Activated naive CD4-positive, alpha-beta T cell treated with anti-CD3 and anti-CD28 coated beads for 36 hours (primary cell): ENCODE measurements around the gene RASA3. TPM values are rescaled to one million over a fixed set of nuclear protein-coding genes. Genes with fewer than 3 reads are reported as not detected.
"Not testable (repeated sequence)": the region's sequence is repeated elsewhere in the genome, so short reads cannot be mapped to it uniquely, and the experiment has no call there.

Experiments used
- CTCF ChIA-PET: fragments of 350-600 bp; sonication (Branson Sonifier 250); formaldehyde crosslinking; loops from one replicate; lab custom pipeline; 2021; ENCODE audit warnings: antibody characterized with exemption; lab: Charles Lee
- DNase-seq: peaks from one replicate; pipeline ENCODE4 v3.0.0-alpha.2; 2020
- H3K27ac Mint-ChIP-seq: one replicate; pipeline ENCODE4 v1.8.0; 2021; ENCODE audit warnings: mild to moderate bottlenecking, mixed read lengths
- H3K27me3 Mint-ChIP-seq: one replicate; pipeline ENCODE4 v1.8.0; 2021; ENCODE audit warnings: low read depth, mixed read lengths
- H3K36me3 Mint-ChIP-seq: one replicate; pipeline ENCODE4 v1.8.0; 2021; ENCODE audit warnings: low read depth, mixed read lengths
- H3K4me1 Mint-ChIP-seq: one replicate; pipeline ENCODE4 v1.8.0; 2021; ENCODE audit warnings: low read depth, mixed read lengths
- H3K4me3 Mint-ChIP-seq: one replicate; pipeline ENCODE4 v1.8.0; 2021; ENCODE audit warnings: mild to moderate bottlenecking, moderate library complexity, mixed read lengths
- H3K9me3 Mint-ChIP-seq: one replicate; pipeline ENCODE4 v1.8.0; 2021; ENCODE audit warnings: mixed read lengths
- intact Hi-C: fragments of 100-400 bp; cut with micrococcal nuclease; formaldehyde crosslinking; loops from one replicate; pipeline ENCODE4 v1.15.1; 2023
- total RNA-seq, 2 experiments: library from RNA; stranded (reverse); gene quantifications; one replicate each; pipeline ENCODE4 v1.2.3, GENCODE V29; 2021

The RASA3 gene
- total RNA-seq, 2 experiments from 2014 or later = 48.3 to 48.8 TPM

DNA sequence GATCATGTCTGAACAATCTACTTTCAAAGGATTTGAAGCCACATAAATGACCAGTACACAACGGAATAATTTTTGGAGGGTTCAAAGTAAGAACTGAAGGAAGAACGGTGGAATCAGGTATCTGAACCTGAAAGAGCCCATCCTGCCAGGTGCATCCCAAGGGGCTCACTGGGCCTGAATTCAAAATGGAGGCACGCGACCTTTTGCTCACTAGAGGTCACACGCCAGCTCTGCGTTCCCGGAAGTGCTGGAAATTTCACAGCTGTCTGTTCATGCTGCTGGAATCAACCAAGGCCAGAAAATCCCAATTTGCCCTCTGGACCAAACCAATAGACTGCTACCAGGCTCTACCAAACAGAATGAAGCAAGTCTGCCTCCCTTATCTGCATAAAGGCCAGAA, 4.2 kb upstream of the RASA3 start:
- peak overlapping the region; percentile 39 for H3K27ac Mint-ChIP-seq
- H3K4me3 Mint-ChIP-seq = no peak overlapping the region
- no peak for DNase-seq
- no peaks in the 10 kb centered on the region for H3K9me3 Mint-ChIP-seq
- CTCF ChIA-PET = no interaction called here
- intact Hi-C loops = no loop called here
- no peaks in the 10 kb centered on the region for H3K27me3 Mint-ChIP-seq
- peaks cover 4% of the 10 kb centered on the region for H3K36me3 Mint-ChIP-seq
- H3K4me1 Mint-ChIP-seq = peaks cover 8% of the 10 kb centered on the region

- no peak for DNase-seq
- H3K27me3 Mint-ChIP-seq = no peaks in the 10 kb centered on the region
- peaks cover 8% of the 10 kb centered on the region for H3K4me1 Mint-ChIP-seq
- no peak overlapping the region for H3K4me3 Mint-ChIP-seq
- CTCF ChIA-PET = interaction anchor here (2.3 kb wide), 1 partner anchor 90 kb away, joined by 5 read pairs; no protein-coding TSS in a partner anchor
- H3K36me3 Mint-ChIP-seq = peaks cover 12% of the 10 kb centered on the region
- H3K27ac Mint-ChIP-seq = no peak overlapping the region
- intact Hi-C loops = no loop called here
- H3K9me3 Mint-ChIP-seq = no peaks in the 10 kb centered on the region
Measured at GRCh38 chr13:114135731-114136171, 3.3 kb upstream of the RASA3 start.

- intact Hi-C loops = no loop called here
- DNase-seq = no peak
- Mint-ChIP-seq H3K27ac (no peak overlapping the region), H3K27me3 (no peaks in the 10 kb centered on the region), H3K4me1 (peaks cover 8% of the 10 kb centered on the region), H3K36me3 (peaks cover 13% of the 10 kb centered on the region), H3K9me3 (no peaks in the 10 kb centered on the region), H3K4me3 (no peak overlapping the region)
- CTCF ChIA-PET = interaction anchor here (1.2 to 2.3 kb wide), 2 partner anchors 33 to 91 kb away, joined by 3 to 5 read pairs; no protein-coding TSS in a partner anchor
Measured at GRCh38 chr13:114134944-114135610, 2.7 kb upstream of the RASA3 start.

GRCh38 chr13:114134111-114134943, 1.9 kb upstream of the RASA3 start:
- Mint-ChIP-seq H3K27ac (peak overlapping the region; percentile 16), H3K9me3 (no peaks in the 10 kb centered on the region), H3K4me1 (peaks cover 13% of the 10 kb centered on the region), H3K27me3 (no peaks in the 10 kb centered on the region), H3K4me3 (peak overlapping the region; percentile 62), H3K36me3 (peaks cover 16% of the 10 kb centered on the region)
- CTCF ChIA-PET = interaction anchor here (1.2 to 2.3 kb wide), 2 partner anchors 34 to 92 kb away, joined by 3 to 5 read pairs; no protein-coding TSS in a partner anchor
- intact Hi-C loops = no loop called here
- no peak for DNase-seq

DNA sequence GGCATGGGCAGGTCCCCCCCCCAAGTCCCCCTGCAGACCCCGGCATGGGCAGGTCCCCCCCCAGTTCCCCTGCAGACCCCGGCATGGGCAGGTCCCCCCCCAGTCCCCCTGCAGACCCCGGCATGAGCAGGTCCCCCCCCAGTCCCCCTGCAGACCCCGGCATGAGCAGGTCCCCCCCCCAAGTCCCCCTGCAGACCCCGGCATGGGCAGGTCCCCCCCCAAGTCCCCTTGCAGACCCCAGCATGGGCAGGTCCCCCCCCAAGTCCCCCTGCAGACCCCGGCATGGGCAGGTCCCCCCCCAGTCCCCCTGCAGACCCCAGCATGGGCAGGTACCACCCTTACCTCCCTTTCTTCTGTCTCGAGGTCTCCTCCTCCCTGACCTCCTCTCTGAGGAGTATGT, 1.1 kb upstream of the RASA3 start:
- H3K27me3 Mint-ChIP-seq, DNase-seq, H3K9me3 Mint-ChIP-seq, intact Hi-C loops: not testable (repeated sequence)
- Mint-ChIP-seq H3K36me3 (peaks cover 17% of the 10 kb centered on the region), H3K27ac (peak overlapping the region; percentile 16), H3K4me3 (peak overlapping the region; percentile 62), H3K4me1 (peaks cover 19% of the 10 kb centered on the region)
- CTCF ChIA-PET = interaction anchor here (2.3 kb wide), 1 partner anchor 92 kb away, joined by 5 read pairs; no protein-coding TSS in a partner anchor

DNA sequence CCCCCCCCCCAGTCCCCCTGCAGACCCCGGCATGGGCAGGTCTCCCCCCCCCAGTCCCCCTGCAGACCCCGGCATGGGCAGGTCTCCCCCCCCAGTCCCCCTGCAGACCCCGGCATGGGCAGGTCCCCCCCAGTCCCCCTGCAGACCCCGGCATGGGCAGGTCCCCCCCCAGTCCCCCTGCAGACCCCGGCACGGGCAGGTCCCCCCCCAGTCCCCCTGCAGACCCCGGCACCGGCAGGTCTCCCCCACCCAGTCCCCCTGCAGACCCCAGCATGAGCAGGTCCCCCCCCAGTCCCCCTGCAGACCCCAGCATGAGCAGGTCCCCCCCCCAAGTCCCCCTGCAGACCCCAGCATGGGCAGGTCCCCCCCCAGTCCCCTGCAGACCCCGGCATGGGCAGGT, 703 bp upstream of the RASA3 start:
- H3K4me3 Mint-ChIP-seq, intact Hi-C loops, DNase-seq, H3K27ac Mint-ChIP-seq, H3K27me3 Mint-ChIP-seq, H3K9me3 Mint-ChIP-seq, CTCF ChIA-PET: not testable (repeated sequence)
- Mint-ChIP-seq H3K36me3 (peaks cover 19% of the 10 kb centered on the region), H3K4me1 (peaks cover 23% of the 10 kb centered on the region)

- no peak for DNase-seq
- peaks cover 26% of the 10 kb centered on the region for H3K36me3 Mint-ChIP-seq
- intact Hi-C loops = no loop called here
- CTCF ChIA-PET = interaction anchor here (1.2 to 2.6 kb wide), 3 partner anchors 9 to 33 kb away, joined by 3 to 10 read pairs (median 3); no protein-coding TSS in a partner anchor
- H3K27ac Mint-ChIP-seq = peak overlapping the region; percentile 93
- peaks cover 36% of the 10 kb centered on the region for H3K4me1 Mint-ChIP-seq
- H3K27me3 Mint-ChIP-seq = no peaks in the 10 kb centered on the region
- H3K4me3 Mint-ChIP-seq = peak overlapping the region; percentile 97
- no peaks in the 10 kb centered on the region for H3K9me3 Mint-ChIP-seq
Measured at GRCh38 chr13:114131583-114132418, 622 bp downstream of the RASA3 start.

DNA sequence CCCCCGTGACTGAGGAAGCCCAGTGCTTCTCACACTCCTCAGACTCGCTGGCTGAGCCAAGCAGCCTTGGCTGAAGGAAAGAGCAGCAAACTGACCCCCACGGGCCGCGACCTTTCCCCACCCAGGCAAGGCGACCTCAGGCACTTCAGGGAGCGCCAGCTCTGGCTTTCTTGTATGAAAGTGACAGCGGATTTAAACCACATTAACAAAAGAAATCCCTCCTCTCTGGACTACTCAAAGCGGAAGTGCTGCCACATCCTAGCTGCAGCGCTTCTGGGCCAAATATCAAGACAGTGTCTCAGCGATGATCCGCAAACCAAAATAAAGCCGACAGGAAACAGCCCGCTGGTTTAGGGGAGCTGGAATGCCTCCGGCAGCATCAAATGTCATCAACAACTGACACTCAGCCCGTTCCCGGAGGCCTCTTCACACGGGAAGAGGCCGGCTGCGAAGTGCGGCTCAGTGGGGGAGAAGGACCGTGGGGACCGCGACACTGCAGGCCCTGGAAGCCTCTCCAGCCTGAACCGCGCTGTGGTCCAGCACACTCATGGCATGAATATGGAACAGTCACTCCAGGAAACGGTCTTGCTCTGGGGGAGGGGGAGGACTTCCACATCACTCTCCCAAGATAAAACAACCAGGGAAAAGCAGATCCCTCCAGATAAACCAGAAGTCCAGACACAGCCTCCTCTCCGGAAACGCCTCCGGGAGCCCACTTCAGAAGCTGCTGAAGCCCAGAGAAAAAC, 1.4 kb downstream of the RASA3 start:
- DNase-seq = peak; percentile 84
- peaks cover 4% of the 10 kb centered on the region for H3K9me3 Mint-ChIP-seq
- H3K4me1 Mint-ChIP-seq = peaks cover 44% of the 10 kb centered on the region
- no peaks in the 10 kb centered on the region for H3K27me3 Mint-ChIP-seq
- H3K27ac Mint-ChIP-seq = peak overlapping the region; percentile 93
- CTCF ChIA-PET = interaction anchor here (1.2 to 2.6 kb wide), 3 partner anchors 9 to 34 kb away, joined by 3 to 10 read pairs (median 3); no protein-coding TSS in a partner anchor
- intact Hi-C loops = no loop called here
- peak overlapping the region; percentile 97 for H3K4me3 Mint-ChIP-seq
- peaks cover 31% of the 10 kb centered on the region for H3K36me3 Mint-ChIP-seq

DNA sequence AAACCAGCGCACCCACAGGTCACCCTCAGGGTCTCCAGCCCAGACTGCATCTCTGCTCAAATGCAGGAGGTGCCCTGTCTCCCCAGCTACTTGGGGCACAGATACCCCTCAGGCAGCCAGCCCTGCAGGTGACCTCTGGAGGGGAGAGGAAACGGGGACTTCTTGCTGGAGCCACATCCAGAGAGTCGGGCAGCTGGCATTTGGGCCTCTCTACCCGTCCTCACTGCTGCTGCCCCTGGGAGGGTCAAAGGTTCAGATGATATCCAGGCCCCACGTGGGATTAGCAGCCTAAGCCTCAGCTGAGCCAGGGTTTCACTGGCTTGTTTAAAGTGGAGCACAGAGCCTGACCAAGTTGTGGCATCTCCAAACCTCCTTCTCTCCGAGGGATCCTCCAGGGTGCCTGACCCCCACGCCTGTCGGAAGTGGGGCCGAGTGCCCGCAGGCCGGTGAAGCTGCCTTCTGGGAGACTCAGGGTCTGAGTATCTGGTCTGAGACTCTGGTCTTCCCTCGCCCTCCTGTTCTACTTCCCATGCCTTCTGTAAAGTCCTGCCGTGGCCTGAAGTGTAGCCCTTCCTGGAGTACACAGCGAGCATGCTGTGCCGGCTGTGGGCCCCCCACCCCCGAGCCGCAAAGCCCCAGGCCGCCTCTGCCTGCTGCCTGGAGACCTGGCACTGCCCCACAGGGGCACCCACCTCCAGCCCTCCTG, 2.1 kb downstream of the RASA3 start:
- Mint-ChIP-seq H3K4me1 (peaks cover 47% of the 10 kb centered on the region), H3K4me3 (peak overlapping the region; percentile 97), H3K27me3 (no peaks in the 10 kb centered on the region), H3K9me3 (peaks cover 5% of the 10 kb centered on the region), H3K27ac (peak overlapping the region; percentile 93), H3K36me3 (peaks cover 34% of the 10 kb centered on the region)
- intact Hi-C loops = no loop called here
- CTCF ChIA-PET = interaction anchor here (1.2 to 2.6 kb wide), 3 partner anchors 18 to 65 kb away, joined by 3 to 10 read pairs (median 4); no protein-coding TSS in a partner anchor
- DNase-seq = no peak

DNA sequence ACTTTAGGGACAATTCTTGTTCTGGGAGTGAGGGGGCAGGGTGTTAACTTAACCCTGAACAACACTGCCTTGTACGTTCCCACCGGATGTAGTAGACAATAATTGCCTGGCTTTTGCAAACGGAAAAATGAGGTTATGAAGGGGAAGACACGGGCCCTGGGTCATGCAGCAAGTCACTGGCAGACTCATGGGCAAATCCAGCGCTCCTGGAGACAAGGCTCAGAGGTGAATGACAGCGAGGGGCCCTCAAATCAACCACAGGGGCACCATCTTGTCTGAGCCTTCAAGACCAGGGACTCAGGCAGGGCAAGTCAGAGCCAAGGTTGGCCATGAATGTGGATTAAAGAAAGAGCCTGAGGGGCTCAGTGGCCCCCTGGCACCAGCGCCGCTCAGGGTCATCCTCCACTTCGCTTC, 2.8 kb downstream of the RASA3 start:
- CTCF ChIA-PET = interaction anchor here (0.7 to 2.6 kb wide), 4 partner anchors 11 to 64 kb away, joined by 3 to 10 read pairs (median 4); no protein-coding TSS in a partner anchor
- H3K36me3 Mint-ChIP-seq = peaks cover 39% of the 10 kb centered on the region

More for the DNA sequence above, 2.8 kb downstream of the RASA3 start:
- H3K27me3 Mint-ChIP-seq = no peaks in the 10 kb centered on the region
- peak overlapping the region; percentile 93 for H3K27ac Mint-ChIP-seq
- intact Hi-C loops = loop anchor here (1.0 to 10.0 kb wide), 7 partner anchors 11 to 635 kb away; partner anchors contain the start of gene DCUN1D2
- peaks cover 7% of the 10 kb centered on the region for H3K9me3 Mint-ChIP-seq
- peak overlapping the region; percentile 97 for H3K4me3 Mint-ChIP-seq
- DNase-seq = peak; percentile 81
- peaks cover 52% of the 10 kb centered on the region for H3K4me1 Mint-ChIP-seq
